HG02678 (cell line): ENCODE data around the gene TXNDC11.
"Not testable (repeated sequence)": the region's sequence is repeated elsewhere in the genome, so short reads cannot be mapped to it uniquely, and the experiment has no call there.

Source experiments
- ATAC-seq: cut with Tn5 transposase; IDR thresholded peaks from one replicate; pipeline ENCODE4 v1.9.1; 2021; ENCODE audit warnings: mild to moderate bottlenecking, moderate library complexity; ENCODE audit not compliant: unreplicated experiment

The TXNDC11 gene

DNA sequence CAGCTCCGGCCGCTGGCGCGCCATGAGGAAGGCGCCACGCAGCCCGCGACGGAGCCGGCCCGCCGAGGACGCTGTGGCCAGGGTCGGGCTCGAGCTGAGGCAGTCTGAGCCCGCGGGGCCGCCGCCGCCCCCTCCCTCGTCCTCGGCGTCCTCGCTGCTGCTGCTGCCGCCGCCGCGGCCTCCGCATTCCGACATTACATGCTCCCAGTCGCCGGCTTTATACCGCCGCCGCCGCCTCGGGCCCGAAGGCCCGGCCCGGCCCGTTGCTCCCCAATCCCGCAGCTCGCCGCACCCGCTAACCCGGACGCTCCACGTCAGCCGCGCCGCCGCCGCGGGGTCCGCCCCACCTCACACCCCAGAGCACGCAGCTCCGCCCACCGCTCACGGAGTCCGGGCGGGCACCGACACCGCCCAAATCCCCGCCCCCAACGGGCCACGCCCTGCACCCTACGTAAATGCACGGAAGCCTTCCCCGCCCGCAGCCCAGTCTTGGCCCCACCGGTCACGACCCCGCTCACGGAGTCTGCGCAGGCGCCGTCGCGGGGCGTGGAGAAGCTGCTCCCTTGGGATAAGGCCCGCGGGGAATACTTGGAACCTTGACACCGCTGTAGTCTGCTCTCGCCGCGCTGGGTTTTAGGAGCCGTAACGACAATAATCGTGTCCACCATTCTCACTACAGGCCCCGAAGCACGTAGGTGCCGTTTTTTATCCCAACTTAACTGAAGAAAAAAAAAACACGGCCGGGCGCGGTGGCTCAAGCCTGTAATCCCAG is at the start of gene TXNDC11:
Gene TXNDC11, minus strand, starts transcription at position 322 of the 772 bp plus-strand sequence. Its CDS starts 127 bp downstream, at position 195.
- ATAC-seq = peak; percentile 91

- ATAC-seq = no peak
Measured at GRCh38 chr16:11791144-11791828, 48.6 kb upstream of the TXNDC11 start.

DNA sequence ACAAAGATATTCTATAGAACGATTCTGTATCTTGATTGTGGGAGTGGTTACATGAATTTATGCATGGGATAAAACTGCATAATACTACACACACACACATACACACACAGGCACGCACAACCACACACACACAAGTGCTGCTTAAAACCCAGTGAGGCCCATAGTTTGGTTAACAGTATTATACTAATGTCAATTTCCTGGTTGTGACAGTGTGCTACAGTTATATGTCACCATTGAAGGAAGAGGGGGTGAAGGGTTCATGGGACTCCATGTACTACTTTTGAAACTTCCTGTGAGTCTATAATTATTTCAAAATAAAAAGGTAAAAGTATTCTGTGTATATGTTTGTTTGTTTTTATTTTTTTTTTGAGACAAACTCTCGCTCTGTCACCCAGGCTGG is 46.3 kb upstream of the TXNDC11 start:
- ATAC-seq = no peak

GRCh38 chr16:11784980-11785599 is 42.4 kb upstream of the TXNDC11 start:
- not testable (repeated sequence) for ATAC-seq

DNA sequence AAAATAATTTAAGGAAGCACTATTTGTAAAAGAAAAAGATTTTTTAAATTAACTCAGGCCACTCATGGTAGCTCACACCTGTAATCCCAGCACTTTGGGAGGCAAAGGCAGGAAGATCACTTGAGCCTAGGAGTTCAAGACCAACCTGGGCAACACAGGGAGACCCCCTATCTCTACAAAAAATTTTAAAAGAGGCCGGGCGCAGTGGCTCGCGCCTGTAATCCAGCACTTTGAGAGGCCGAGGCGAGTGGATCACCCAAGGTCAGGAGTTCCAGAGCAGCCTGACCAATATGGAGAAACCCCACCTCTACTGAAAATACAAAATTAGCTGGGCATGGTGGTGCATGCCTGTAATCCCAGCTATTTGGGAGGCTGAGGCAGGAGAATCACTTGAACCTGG is 41.7 kb upstream of the TXNDC11 start:
- ATAC-seq = not testable (repeated sequence)

GRCh38 chr16:11784038-11784369 is 41.3 kb upstream of the TXNDC11 start:
- no peak for ATAC-seq

- peak; percentile 55 for ATAC-seq
Measured at GRCh38 chr16:11783319-11784037, 40.8 kb upstream of the TXNDC11 start.

GRCh38 chr16:11781773-11782172 is 39.1 kb upstream of the TXNDC11 start:
- no peak for ATAC-seq

DNA sequence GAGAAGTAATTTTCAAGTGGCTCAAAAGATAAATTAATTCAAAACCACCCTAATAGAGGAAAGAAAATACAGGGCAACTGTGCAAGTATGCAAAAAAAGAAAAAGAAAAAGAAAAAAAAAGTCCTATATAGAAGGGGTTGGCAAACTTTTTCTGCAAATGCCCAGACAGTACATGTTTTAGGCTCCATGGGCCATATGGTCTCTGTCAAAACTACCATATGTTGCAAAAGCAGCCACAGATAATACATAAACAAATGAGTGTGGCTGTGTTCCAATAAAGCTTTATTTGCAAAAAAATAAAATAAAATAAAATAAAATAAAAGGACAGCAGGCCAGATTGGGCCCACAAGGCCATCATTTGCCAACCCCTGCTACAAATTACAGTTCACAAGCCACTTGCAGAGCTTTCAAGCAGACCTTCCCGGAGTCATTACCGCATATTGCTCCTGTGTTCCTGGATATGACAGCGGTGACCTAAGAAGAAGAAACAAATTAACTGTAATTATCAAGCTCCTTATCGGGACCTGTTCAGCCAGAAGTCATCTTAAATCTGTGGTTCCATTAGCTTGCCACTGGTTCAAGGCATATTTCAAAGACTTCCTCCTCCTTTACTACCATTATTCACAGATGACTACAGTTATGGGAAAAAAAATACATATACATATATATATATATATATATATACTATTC is 38.5 kb upstream of the TXNDC11 start:
- no peak for ATAC-seq

GRCh38 chr16:11779074-11779473 is 36.4 kb upstream of the TXNDC11 start:
- ATAC-seq = no peak

- no peak for ATAC-seq
Measured at GRCh38 chr16:11774065-11774626, 31.5 kb upstream of the TXNDC11 start.

DNA sequence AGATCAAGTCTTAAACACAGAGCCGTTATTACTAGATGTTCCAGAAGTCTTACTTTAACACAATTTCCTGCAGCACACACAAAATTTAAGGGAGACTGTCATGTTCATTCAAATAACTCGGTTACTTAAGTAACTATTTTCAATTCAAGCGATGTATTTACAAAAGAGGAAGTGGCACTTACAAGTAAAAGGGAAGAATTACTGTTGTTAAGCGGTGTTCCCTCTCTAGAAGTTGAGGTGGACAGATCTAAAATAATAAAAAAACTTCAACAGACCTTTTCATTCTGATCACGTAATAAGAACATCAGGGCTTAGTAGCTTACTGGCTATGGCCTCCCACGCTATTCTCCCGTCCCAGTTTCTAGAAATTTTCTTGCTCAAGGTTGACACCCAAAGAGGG is 26.2 kb upstream of the TXNDC11 start:
- ATAC-seq = no peak

DNA sequence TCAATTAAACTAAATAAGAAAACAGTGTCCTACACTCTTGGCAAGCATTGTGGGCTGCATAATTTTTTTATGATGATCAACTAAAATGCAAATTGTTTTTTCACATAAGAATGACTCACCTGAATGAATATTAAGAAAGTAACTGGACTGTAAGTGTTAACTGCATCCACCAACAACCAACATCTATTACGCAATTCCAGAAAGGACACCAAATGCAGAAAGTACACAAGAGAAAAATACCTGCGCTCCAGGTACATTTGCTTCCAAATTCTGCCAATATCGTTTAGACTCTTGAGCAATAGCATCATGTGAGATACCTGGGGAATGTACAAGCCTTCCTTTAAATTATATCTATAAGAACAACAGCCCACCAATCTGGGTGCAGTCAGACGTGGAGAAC is 19.8 kb upstream of the TXNDC11 start:
- no peak for ATAC-seq

DNA sequence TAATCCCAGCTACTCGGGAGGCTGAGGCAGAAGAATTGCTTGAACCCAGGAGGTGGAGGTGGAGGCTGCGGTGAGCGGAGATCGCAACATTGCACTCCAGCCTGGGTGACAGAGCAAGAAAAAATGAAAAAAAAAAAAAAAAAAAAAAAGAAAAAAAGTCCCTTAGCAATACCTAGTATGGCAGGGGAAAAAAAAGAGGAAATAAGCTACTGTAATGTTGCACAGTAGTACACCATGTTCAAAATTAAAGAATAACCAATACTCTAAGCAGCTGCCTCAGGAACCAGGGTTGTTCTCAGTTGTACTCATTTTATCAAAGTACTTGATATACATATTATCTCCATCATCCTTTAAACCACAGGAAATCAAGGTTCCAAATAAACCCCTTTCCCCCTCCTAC is 17.3 kb upstream of the TXNDC11 start:
- no peak for ATAC-seq

DNA sequence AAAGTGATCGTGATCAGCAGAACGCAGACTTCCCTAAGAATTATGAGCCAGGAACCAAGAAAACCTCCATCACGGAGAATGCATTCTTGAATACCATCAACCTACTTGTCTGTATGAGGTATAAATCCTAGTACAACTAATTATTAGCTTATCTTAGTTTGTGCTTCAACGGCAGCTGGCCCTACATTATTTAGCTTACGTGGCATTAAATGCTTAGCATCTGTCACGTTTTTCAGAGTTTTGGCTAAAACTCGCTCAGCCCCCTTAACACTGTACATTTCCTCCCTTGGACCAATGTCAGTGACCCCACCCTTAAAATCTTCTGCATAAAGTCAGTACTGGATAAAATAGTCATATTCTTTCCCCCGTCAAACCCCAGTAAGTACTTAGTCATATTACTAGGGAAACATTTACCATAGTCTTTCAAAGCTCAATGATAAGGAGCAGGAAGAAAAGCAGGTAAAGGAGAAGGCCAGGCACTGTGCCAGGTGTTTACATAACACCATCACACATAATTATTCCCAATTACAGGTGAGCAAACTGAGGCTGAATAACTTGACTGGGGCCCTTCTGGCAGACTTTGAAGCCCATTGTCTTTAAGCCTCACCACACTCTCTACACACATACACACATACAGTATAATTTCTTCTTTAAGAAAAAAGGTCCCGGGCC is 16.6 kb upstream of the TXNDC11 start:
- ATAC-seq = no peak

GRCh38 chr16:11757671-11758545 is 15.3 kb upstream of the TXNDC11 start:
- ATAC-seq = no peak

DNA sequence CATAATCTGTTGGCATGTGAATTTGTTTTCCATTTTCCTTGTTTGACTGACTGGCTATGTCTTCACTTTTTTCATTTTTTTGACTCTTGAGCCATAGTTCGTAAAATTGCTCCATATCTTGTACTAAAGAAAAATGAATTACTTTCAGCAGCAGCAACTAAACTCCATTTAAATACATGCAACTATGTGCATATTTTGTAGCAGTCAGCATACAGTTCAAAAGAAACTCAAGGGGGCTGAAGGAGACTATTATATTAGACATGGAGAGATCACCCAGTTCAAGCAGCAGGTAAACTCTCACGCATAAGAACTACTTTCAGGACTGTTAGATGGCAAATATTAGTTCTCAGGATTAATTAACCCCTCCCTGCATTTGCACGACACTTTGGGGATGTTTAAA is 13.6 kb upstream of the TXNDC11 start:
- no peak for ATAC-seq

DNA sequence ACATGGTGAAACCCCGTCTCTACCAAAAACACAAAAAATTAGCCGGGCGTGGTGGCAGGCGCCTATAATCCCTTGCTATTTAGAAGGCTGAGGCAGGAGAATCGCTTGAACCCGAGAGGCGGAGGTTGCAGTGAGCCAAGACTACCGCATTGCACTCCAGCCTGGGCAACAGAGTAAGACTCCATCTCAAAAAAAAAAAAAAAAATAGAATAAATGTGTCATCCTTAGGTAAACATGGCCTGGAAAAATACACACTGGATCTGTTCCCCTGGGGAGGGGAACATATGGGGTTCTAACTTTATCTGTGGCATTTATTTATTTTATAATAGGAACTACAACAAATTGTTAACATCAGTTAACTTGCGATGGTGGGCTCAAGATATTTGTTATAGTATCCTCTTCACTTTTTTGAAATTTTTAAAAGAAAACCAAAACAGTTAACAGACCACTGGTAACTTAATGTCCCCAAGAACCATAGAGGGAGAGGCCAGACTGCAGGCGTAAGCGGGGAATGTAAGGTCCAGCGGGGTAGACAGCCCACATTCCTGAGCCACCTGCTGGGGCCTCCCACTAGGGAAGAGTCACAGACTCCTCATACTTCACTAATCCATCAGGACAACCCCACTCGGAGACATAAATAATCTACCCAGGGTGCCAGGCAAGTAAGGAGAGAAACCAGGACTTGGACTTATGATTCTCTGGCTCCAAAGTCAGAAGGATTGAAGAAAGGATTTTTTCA is 12.5 kb upstream of the TXNDC11 start:
- ATAC-seq = no peak
